Muscle layer of colon (tissue), 2 donors: Measurements from ENCODE around the gene SLC24A3.

Experiments
- H3K27ac ChIP-seq: one replicate; pipeline ENCODE4 v1.7.0; 2013; ENCODE audit warnings: low read depth, mild to moderate bottlenecking, low read length, moderate library complexity
- H3K27me3 ChIP-seq, 2 donors: one replicate each; pipeline ENCODE4 v1.7.0; 2013; ENCODE audit warnings: low read length in 2 of 2, mild to moderate bottlenecking in 2 of 2; ENCODE audit not compliant: insufficient read depth in 2 of 2, control insufficient read depth in 1 of 2
- H3K36me3 ChIP-seq: one replicate; pipeline ENCODE4 v1.7.0; 2013; ENCODE audit warnings: mild to moderate bottlenecking, low read length; ENCODE audit not compliant: insufficient read depth
- H3K4me1 ChIP-seq: one replicate; pipeline ENCODE4 v1.7.0; 2013; ENCODE audit warnings: mild to moderate bottlenecking, low read length; ENCODE audit not compliant: insufficient read depth
- H3K4me3 ChIP-seq, 2 donors: one replicate each; pipeline ENCODE4 v1.7.0; 2013; ENCODE audit warnings: low read length in 2 of 2, low read depth in 1 of 2, mild to moderate bottlenecking in 1 of 2, moderate library complexity in 1 of 2
- H3K9ac ChIP-seq: one replicate; pipeline ENCODE4 v1.7.0; 2013; ENCODE audit warnings: low read length
- H3K9me3 ChIP-seq: one replicate; pipeline ENCODE4 v1.7.0; 2013; ENCODE audit warnings: mild to moderate bottlenecking, low read length
- donor health status: abdominal sarcoma.
- donor health status: Adenocarcinoma of cecum.

SLC24A3 gene

DNA sequence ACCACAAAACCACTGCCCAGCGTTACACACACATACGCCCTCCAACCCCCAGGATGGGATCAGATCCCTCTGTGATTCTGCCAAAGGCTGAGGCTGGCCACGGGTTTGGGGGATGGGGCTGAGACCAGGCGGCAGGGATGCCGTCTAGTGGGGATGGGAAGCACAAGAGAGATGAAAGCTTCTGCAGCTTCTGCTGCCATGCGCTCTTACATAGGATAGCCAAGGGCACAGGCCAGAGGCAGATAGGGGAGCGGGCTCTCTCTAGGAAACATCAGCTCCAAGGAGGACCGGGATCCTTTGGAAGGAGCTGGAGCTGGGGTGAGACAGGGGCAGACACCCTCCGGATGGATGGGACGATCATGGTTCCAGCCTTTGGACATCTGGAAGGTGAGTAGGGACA, 526.9 kb downstream of the SLC24A3 start:
- Histone ChIP-seq H3K4me1 (no peaks in the 10 kb centered on the region), H3K27ac (no peak overlapping the region), H3K36me3 (no peaks in the 10 kb centered on the region), H3K9ac (no peak overlapping the region), H3K9me3 (no peaks in the 10 kb centered on the region), H3K4me3 (no peak overlapping the region), H3K27me3 (no peaks in the 10 kb centered on the region)

DNA sequence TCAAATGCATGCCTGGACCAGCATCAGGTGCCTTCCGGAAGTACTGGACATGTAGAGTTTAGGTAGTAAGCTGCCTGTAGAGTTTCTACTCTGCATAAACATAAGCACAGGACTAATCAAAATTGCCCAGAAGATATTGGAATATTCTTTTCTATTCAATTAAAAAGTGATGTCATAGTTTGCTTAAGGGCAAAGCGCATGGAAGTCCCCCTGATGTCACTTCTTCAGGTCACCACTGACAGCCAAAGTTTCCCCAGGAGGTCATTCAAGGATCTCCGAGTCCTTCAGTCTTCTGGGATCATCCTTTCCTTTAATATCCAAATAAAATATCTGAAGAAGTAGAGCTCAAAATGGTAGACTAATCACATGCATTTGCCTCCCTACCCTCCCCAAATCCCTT, 528.1 kb downstream of the SLC24A3 start:
- Histone ChIP-seq H3K4me3 (no peak overlapping the region), H3K9ac (no peak overlapping the region), H3K4me1 (no peaks in the 10 kb centered on the region), H3K36me3 (no peaks in the 10 kb centered on the region), H3K27me3 (no peaks in the 10 kb centered on the region), H3K9me3 (no peaks in the 10 kb centered on the region), H3K27ac (no peak overlapping the region)

DNA sequence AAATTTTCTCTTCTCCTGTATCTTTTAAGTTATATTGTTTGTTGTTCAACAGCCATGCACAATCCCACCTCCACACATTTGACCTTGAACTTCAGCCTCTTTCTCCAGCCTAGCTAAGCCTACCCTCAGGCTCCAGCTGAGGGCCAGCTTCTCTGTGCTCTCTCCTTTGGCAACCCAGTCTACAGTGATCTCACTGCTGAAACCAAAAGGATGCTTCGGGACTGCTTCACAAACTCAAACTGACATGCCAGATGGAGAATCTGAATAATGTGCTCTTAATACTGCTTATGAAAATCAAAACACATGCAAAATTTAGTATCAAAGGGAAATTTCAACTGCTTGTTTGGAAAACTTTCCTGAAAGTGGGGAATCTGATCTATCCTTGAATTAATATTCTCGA, 529.5 kb downstream of the SLC24A3 start:
- Histone ChIP-seq H3K9ac (no peak overlapping the region), H3K27ac (no peak overlapping the region), H3K4me1 (no peaks in the 10 kb centered on the region), H3K36me3 (no peaks in the 10 kb centered on the region), H3K9me3 (no peaks in the 10 kb centered on the region), H3K27me3 (no peaks in the 10 kb centered on the region), H3K4me3 (no peak overlapping the region)

DNA sequence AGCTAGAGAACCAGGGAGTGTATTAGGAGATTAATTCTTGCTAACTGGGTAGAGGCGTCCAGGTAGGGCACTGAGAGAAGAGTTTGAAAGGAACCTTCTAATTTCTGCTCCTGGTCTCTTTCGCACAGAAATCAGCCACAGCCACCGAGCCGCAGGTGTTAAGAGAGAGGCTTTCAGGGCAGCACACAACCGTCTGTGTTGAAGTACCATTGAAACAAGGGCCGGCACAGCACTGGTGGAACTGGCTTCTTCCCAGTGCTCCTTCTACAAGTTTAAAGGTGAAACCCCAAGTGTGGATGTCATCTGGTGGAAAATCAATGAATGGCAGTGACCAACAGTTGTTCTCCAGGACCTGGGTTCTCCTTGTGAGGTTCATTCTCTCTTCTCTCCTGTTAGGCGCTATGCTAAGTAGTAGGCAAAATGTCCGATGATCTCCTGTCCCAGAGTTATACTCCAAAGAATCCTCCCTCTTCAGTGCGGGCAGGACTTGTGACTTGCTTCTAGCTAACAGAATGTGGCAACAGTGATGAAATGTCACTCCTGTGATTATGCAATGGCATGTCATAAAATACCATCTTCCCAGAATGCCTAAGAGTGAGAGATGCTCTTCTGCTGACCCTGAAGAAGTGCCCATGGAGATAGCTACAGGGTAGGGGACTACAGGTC, 530.7 kb downstream of the SLC24A3 start:
- H3K9ac ChIP-seq, result no peak overlapping the region
- H3K4me1 ChIP-seq, result no peaks in the 10 kb centered on the region
- no peaks in the 10 kb centered on the region for H3K9me3 ChIP-seq
- H3K27ac ChIP-seq, result no peak overlapping the region
- H3K27me3 ChIP-seq, result no peaks in the 10 kb centered on the region
- no peak overlapping the region for H3K4me3 ChIP-seq
- no peaks in the 10 kb centered on the region for H3K36me3 ChIP-seq

DNA sequence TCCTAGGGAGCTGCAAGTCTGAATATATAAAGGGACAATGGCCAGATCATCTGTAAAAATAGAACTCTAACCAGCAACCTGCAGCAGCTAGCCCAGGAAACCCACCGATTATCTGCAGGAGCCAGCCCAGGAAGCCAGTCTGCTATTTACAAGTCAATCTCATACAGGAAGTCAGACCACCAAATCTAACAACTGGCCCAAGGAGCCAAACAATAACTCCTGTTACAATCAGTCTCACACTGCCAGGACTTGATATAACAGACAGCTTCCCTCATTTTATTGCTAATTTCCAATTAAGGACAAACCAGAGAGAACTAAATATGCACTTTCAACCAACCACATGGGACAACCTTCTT, 531.2 kb downstream of the SLC24A3 start:
- H3K4me1 ChIP-seq, result no peaks in the 10 kb centered on the region
- no peaks in the 10 kb centered on the region for H3K27me3 ChIP-seq
- no peak overlapping the region for H3K27ac ChIP-seq
- no peaks in the 10 kb centered on the region for H3K9me3 ChIP-seq
- no peak overlapping the region for H3K9ac ChIP-seq
- no peak overlapping the region for H3K4me3 ChIP-seq
- H3K36me3 ChIP-seq, result no peaks in the 10 kb centered on the region

DNA sequence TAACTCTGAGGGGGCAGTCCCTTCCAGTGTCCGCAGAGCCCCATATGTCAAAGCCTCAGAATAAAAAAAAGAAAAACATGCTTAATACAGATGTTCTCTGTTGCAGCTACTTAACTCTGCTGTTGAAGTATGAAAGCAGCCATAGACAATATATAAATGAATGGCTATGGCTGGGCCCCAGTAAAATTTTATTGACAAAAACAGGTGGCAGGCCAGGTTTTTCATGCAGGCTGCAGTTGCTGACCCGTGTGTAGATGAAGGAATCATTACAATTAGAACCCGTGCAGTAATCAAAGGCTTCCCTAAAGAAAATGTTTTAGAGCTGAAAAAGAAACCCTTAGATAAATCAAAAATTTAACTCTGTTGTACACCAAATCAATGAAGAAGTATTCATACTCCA, 532.7 kb downstream of the SLC24A3 start:
- Histone ChIP-seq H3K4me1 (no peaks in the 10 kb centered on the region), H3K27me3 (no peaks in the 10 kb centered on the region), H3K27ac (no peak overlapping the region), H3K9me3 (no peaks in the 10 kb centered on the region), H3K9ac (no peak overlapping the region), H3K4me3 (no peak overlapping the region), H3K36me3 (no peaks in the 10 kb centered on the region)

DNA sequence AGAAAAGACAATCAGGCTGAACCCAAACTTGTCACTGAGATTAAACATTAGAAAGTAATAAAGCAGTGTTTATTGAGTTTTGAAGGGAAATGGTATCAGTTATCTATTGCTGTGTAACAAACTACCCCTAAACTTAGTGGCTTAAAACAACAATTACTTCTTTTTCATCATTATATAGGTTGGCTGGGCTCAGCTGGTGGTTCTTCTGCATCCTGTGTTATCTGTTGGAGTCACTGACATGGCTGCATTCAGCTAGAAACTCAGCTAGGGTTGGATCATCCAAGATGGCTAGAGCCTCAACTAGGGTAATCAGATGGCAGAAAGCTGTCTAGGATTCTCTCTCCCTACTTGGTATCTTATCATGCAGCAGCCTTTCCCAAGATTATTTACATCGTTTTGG, 533.1 kb downstream of the SLC24A3 start:
- Histone ChIP-seq H3K4me1 (no peaks in the 10 kb centered on the region), H3K9ac (no peak overlapping the region), H3K4me3 (no peak overlapping the region), H3K36me3 (no peaks in the 10 kb centered on the region), H3K9me3 (no peaks in the 10 kb centered on the region), H3K27me3 (no peaks in the 10 kb centered on the region), H3K27ac (no peak overlapping the region)

DNA sequence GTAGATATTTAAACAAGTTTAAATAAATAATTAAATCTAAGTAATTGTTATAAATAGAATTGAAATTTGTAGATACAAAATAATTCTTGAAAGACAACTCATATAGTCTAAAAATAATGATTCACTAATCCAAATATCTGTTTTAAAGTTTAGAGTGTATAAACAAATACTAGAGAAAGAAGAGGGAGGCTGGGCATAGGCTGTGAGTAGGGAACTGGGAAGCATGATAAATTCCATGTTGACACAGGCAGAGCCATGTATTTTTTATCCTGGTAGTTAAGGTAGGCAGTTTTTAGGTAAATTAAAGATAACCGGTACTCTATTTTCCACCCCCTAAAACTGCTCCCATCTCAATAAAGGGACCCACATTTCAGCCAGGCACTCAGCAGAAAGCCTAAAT, 534.0 kb downstream of the SLC24A3 start:
- Histone ChIP-seq H3K9me3 (no peaks in the 10 kb centered on the region), H3K4me3 (no peak overlapping the region), H3K9ac (no peak overlapping the region), H3K36me3 (no peaks in the 10 kb centered on the region), H3K4me1 (peaks cover 7% of the 10 kb centered on the region), H3K27me3 (no peaks in the 10 kb centered on the region), H3K27ac (no peak overlapping the region)

DNA sequence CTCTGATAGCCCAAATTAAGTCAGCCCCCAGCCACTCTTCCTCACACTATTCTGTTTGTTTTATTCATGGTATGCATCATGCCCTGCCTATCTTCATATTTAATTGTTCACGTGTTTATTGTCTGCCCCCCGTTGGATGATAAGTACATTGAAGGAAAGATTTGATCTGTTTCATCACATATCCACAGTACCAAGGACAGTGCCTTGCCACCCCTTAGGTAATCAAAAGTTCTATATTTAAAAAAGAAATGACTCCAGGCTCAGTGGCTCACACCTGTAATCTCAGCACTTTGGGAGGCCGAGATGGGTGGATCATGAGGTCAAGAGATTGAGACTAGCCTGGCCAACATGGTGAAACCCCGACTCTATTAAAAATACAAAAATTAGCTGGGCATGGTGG, 535.5 kb downstream of the SLC24A3 start:
- H3K9ac ChIP-seq, result no peak overlapping the region
- no peaks in the 10 kb centered on the region for H3K9me3 ChIP-seq

DNA sequence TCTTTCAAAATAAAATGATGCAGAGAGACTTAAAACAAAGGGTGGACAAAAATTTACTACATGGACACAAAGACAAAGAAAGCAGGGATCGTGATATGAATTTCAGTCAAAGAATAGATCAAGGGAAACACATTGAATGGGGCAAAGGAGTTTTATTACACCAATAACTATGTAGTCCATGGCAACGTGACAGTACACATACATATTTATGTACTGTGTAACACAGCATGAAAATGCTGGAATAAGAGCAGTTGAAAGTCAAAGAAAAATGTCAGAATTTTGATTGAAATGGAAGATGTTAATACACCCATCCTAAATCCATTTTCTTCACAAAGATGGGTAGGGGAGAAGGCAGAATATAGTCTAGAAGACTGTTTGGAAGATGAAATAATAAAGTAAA, 536.2 kb downstream of the SLC24A3 start:
- Histone ChIP-seq H3K9me3 (no peaks in the 10 kb centered on the region), H3K27ac (no peak overlapping the region), H3K4me3 (no peak overlapping the region), H3K4me1 (peaks cover 7% of the 10 kb centered on the region), H3K27me3 (no peaks in the 10 kb centered on the region), H3K36me3 (no peaks in the 10 kb centered on the region), H3K9ac (no peak overlapping the region)

More for the DNA sequence above, 535.5 kb downstream of the SLC24A3 start:
- peaks cover 7% of the 10 kb centered on the region for H3K4me1 ChIP-seq
- H3K27ac ChIP-seq, result no peak overlapping the region
- H3K36me3 ChIP-seq, result no peaks in the 10 kb centered on the region
- H3K4me3 ChIP-seq, result no peak overlapping the region
- no peaks in the 10 kb centered on the region for H3K27me3 ChIP-seq

DNA sequence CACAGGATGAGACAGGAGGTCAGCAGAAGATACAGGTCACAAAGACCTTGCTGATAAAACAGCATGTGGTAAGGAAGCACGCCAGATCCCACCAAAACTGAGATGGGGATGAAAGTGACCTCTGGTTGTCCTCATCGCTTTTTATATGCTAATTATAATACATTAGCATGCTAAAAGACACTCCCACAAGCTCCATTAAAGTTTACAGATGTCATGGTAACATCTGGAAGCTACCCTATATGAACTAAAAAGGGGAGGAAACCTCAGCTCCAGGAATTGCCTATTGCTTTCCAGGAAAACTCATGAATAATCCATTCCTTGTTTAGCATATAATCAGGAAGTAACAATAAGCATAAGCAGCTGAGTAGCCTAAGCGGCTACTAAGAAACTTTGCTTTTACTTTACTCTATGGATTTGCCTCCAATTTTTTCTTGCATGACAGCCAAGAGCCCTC, 537.2 kb downstream of the SLC24A3 start:
- Histone ChIP-seq H3K27ac (no peak overlapping the region), H3K27me3 (no peaks in the 10 kb centered on the region), H3K36me3 (no peaks in the 10 kb centered on the region), H3K4me1 (peaks cover 7% of the 10 kb centered on the region), H3K9me3 (no peaks in the 10 kb centered on the region), H3K4me3 (no peak overlapping the region), H3K9ac (no peak overlapping the region)

DNA sequence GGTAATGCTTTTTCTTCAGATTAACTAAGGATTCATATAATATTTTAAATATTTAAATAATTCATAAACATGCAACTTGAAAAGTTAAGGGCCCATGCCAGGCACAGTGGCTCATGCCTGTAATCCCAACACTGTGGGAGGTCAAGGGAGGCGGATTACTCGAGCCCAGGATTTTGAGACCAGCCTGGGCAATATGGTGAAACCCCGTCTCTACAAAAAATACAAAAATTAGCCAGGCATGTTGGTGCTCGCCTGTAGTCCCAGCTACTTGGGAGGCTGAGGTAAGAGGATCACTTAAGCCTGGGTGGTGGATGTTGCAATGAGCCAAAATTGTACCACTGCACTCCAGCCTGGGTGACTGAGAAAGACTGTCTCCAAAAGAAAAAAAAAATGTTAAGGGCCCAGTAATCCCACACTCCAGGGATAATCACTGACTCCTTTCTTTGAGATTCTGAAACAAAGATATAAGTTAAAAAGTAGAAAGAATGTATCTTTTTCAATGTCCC, 537.7 kb downstream of the SLC24A3 start:
- Histone ChIP-seq H3K9me3 (no peaks in the 10 kb centered on the region), H3K9ac (no peak overlapping the region), H3K27me3 (no peaks in the 10 kb centered on the region), H3K4me3 (no peak overlapping the region), H3K27ac (no peak overlapping the region), H3K36me3 (no peaks in the 10 kb centered on the region), H3K4me1 (peaks cover 7% of the 10 kb centered on the region)
